ENCODE data around the gene RXRB. TPM values are rescaled to one million over a fixed set of nuclear protein-coding genes. Genes with fewer than 3 reads are reported as not detected.

The RXRB gene
- total and polyA plus RNA-seq, 2 of the 13 experiments (the other 11 are each of a cell fraction or from before 2014, with no cell fraction given): 26.7 to 55.7 TPM

- WGBS (ENCODE audit: low lambda C conversion rate): 31% methylated on average over 6 of the region's 7 CpGs
- CTCF ChIA-PET (ENCODE audit: low intra/inter-chr PET ratio, low total read pairs): no interaction called here
- no peak for DNase-seq (ENCODE audit: low spot score)
- TF ChIP-seq ZBTB33 (CRISPR knock-in tag; IDR thresholded peaks at IDR 0.05): no peak
- no peak for TF ChIP-seq JDP2 (CRISPR knock-in tag; IDR thresholded peaks at IDR 0.05; ENCODE audit: borderline replicate concordance)
- TF ChIP-seq SMARCE1 (IDR thresholded peaks at IDR 0.05; ENCODE audit: borderline replicate concordance): no peak
- TF ChIP-seq JUN (CRISPR knock-in tag; IDR thresholded peaks at IDR 0.05): no peak
- TF ChIP-seq DMTF1 (CRISPR knock-in tag; IDR thresholded peaks at IDR 0.05): no peak
- no peak for TF ChIP-seq ZNF580 (CRISPR knock-in tag; IDR thresholded peaks at IDR 0.05; ENCODE audit: borderline replicate concordance, low read depth)
- TF ChIP-seq DNMT1 (CRISPR knock-in tag; IDR thresholded peaks at IDR 0.05): no peak
- TF ChIP-seq TERF1 (CRISPR knock-in tag; IDR thresholded peaks at IDR 0.05): no peak
- TF ChIP-seq SMAD9 (CRISPR knock-in tag; IDR thresholded peaks at IDR 0.05): no peak
- TF ChIP-seq MAF1 (CRISPR knock-in tag; IDR thresholded peaks at IDR 0.05; ENCODE audit: borderline replicate concordance): no peak
- no peak for TF ChIP-seq ZFP90 (CRISPR knock-in tag; IDR thresholded peaks at IDR 0.05; ENCODE audit: borderline replicate concordance)
- TF ChIP-seq MEF2D (CRISPR knock-in tag; IDR thresholded peaks at IDR 0.05): no peak
- TF ChIP-seq AKAP8 (CRISPR knock-in tag; IDR thresholded peaks at IDR 0.05): no peak
- TF ChIP-seq MTF2 (CRISPR knock-in tag; IDR thresholded peaks at IDR 0.05; ENCODE audit: borderline replicate concordance): no peak
- no peak for TF ChIP-seq REPIN1 (CRISPR knock-in tag; IDR thresholded peaks at IDR 0.05; ENCODE audit: borderline replicate concordance, low read depth)
- TF ChIP-seq ZNF251 (CRISPR knock-in tag; IDR thresholded peaks at IDR 0.05): no peak
- no peak for TF ChIP-seq SMYD3 (CRISPR knock-in tag; IDR thresholded peaks at IDR 0.05)
- TF ChIP-seq TOPORS (CRISPR knock-in tag; IDR thresholded peaks at IDR 0.05): no peak
Observed at GRCh38 chr6:33166811-33167210, 33.7 kb downstream of the RXRB start.

More at GRCh38 chr6:33166811-33167210, 33.7 kb downstream of the RXRB start:
- H3K9ac ChIP-seq (ENCODE audit: insufficient read depth, low read depth, low read length): no peak overlapping the region
- H3K9me3 ChIP-seq (ENCODE audit: low read length): no peaks in the 10 kb centered on the region
- POLR2A ChIA-PET: no interaction called here
- FAIRE-seq (no peak), ATAC-seq (no peak)
- H2AFZ ChIP-seq (ENCODE audit: low read length): no peak overlapping the region
- H3K27me3 ChIP-seq (ENCODE audit: control insufficient read depth in 1 of 2, insufficient read depth in 2 of 2, low read length in 2 of 2): peaks cover 4 to 15% of the 10 kb centered on the region in 2 experiments; a peak in 3 of 5 replicates
- in situ Hi-C loops (cut with HindIII; ENCODE audit: extremely low pct_ligation_motif_present, low pct_unique_long_range_greater_than_20kb): loop anchor here (10.0 kb wide), 1 partner anchor 152 kb away; no protein-coding TSS in a partner anchor
- H3K4me3 ChIP-seq (replicated peaks in 1 of 3; ENCODE audit: insufficient read depth in 1 of 3, low read depth in 2 of 3, low read length in 3 of 3): no peak overlapping the region
- no peak overlapping the region for H3K4me2 ChIP-seq (ENCODE audit: low read depth, low read length)
- H4K20me1 ChIP-seq (ENCODE audit: insufficient read depth, low read length): no peaks in the 10 kb centered on the region
- no peaks in the 10 kb centered on the region for H3K79me2 ChIP-seq (ENCODE audit: insufficient read depth, low read length)
- H3K4me1 ChIP-seq (ENCODE audit: insufficient read depth, low read length): peaks cover 14% of the 10 kb centered on the region
- H3K36me3 ChIP-seq (replicated peaks in 1 of 2; ENCODE audit: control insufficient read depth in 1 of 2, insufficient read depth in 2 of 2, low read length in 2 of 2): no peaks in the 10 kb centered on the region
- intact Hi-C loops (cut with micrococcal nuclease; ENCODE audit: unreplicated experiment): no loop called here
- no TSS peak for BruUV-seq (replicated peaks)
- no peak overlapping the region for H3K27ac ChIP-seq (ENCODE audit: extremely low read length, insufficient read depth, low read length)
